Measurements from ENCODE around the gene PPP1R9A.
A peak's percentile ranks its signal among the peaks of the same experiment; 100 is the strongest.

The PPP1R9A gene

DNA sequence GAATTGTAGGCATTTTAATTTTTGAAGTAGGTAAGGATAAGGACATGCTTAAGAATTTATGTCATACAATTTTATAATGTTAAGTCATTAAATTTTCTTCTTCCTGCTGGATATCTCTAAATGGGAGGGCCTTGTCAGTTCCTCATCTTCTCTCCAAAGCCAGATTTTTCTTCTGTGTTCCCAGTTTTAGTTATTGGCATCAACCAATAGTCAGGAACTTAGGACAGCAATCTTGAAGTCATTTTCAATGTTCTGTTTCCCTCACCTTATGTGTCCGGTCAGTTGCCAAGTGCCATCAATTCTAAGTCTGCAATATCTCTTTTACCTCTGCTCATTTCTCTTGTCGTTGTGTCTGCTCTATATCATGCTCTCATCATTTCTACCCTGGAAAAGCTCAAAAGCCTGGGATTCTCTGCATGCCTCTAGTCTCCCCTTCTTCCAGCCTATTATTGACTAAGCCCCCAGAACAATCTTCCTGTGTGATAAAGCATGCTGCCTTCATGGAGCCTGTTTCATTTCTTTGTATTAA, 145.2 kb downstream of the PPP1R9A start:
- 0 out of 2 replicates have a peak overlapping the region, but pooled peaks have one; percentile 19 for H2AFZ ChIP-seq (ENCODE audit: low read length)
- no peaks in the 10 kb centered on the region for H4K20me1 ChIP-seq (ENCODE audit: insufficient read depth, low read length, poor library complexity, severe bottlenecking)
- no peaks in the 10 kb centered on the region for H3K4me1 ChIP-seq (ENCODE audit: insufficient read depth, low read length, poor library complexity, severe bottlenecking)
- no peak overlapping the region for H3K4me2 ChIP-seq (ENCODE audit: low read depth, low read length, poor library complexity, severe bottlenecking)
- H3K9me2 ChIP-seq (replicated peaks; ENCODE audit: low read depth, low read length) = no peaks in the 10 kb centered on the region
- H3K9ac ChIP-seq (ENCODE audit: low read depth, low read length, poor library complexity, severe bottlenecking) = no peak overlapping the region
- H3K79me2 ChIP-seq (ENCODE audit: insufficient read depth, low read length) = no peaks in the 10 kb centered on the region
- H3K27me3 ChIP-seq (ENCODE audit: insufficient read depth, low read length, poor library complexity, severe bottlenecking) = no peaks in the 10 kb centered on the region
- H3K9me3 ChIP-seq (ENCODE audit: insufficient read depth, low read depth, low read length) = no peaks in the 10 kb centered on the region
- H3K4me3 ChIP-seq (ENCODE audit: low read length, poor library complexity, severe bottlenecking) = no peak overlapping the region
- no peaks in the 10 kb centered on the region for H3F3A ChIP-seq (ENCODE audit: low read depth)
- no peak for TF ChIP-seq EZH2phosphoT487 (IDR thresholded peaks at IDR 0.05; ENCODE audit: borderline replicate concordance)
- TF ChIP-seq, protein P1, sequence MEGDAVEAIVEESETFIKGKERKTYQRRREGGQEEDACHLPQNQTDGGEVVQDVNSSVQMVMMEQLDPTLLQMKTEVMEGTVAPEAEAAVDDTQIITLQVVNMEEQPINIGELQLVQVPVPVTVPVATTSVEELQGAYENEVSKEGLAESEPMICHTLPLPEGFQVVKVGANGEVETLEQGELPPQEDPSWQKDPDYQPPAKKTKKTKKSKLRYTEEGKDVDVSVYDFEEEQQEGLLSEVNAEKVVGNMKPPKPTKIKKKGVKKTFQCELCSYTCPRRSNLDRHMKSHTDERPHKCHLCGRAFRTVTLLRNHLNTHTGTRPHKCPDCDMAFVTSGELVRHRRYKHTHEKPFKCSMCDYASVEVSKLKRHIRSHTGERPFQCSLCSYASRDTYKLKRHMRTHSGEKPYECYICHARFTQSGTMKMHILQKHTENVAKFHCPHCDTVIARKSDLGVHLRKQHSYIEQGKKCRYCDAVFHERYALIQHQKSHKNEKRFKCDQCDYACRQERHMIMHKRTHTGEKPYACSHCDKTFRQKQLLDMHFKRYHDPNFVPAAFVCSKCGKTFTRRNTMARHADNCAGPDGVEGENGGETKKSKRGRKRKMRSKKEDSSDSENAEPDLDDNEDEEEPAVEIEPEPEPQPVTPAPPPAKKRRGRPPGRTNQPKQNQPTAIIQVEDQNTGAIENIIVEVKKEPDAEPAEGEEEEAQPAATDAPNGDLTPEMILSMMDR (conservative IDR thresholded peaks at IDR 0.05; ENCODE audit: low read length) = no peak
- H3K36me3 ChIP-seq (ENCODE audit: insufficient read depth, low read length) = no peaks in the 10 kb centered on the region

DNA sequence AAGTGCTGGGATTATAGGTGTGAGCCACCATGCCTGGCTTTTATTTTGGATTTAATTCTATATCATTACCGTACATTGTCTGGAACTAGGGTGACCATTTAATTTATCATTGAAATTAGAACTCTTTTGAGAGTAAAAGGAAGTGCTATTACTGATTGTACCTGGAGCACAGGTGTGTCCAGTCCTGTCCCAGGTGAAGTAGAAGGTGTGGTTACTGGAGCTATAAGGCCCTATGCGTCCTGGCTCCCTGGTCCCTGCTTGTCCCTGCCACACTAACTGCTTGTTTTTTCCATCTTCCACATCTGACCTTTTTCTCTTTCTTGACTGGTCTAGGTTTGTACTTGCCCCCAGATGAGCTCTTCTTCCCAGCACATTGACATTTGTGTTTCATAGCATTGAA, 147.0 kb downstream of the PPP1R9A start:
- Histone ChIP-seq H3K9me3 (ENCODE audit: insufficient read depth, low read depth, low read length) (no peaks in the 10 kb centered on the region), H2AFZ (ENCODE audit: low read length) (no peak overlapping the region), H3K4me1 (ENCODE audit: insufficient read depth, low read length, poor library complexity, severe bottlenecking) (no peaks in the 10 kb centered on the region), H3K9me2 (replicated peaks; ENCODE audit: low read depth, low read length) (no peaks in the 10 kb centered on the region), H3K79me2 (ENCODE audit: insufficient read depth, low read length) (no peaks in the 10 kb centered on the region), H3F3A (ENCODE audit: low read depth) (no peaks in the 10 kb centered on the region), H3K4me2 (ENCODE audit: low read depth, low read length, poor library complexity, severe bottlenecking) (no peak overlapping the region), H3K27me3 (ENCODE audit: insufficient read depth, low read length, poor library complexity, severe bottlenecking) (no peaks in the 10 kb centered on the region), H3K36me3 (ENCODE audit: insufficient read depth, low read length) (no peaks in the 10 kb centered on the region), H3K4me3 (ENCODE audit: low read length, poor library complexity, severe bottlenecking) (no peak overlapping the region), H3K9ac (ENCODE audit: low read depth, low read length, poor library complexity, severe bottlenecking) (no peak overlapping the region), H4K20me1 (ENCODE audit: insufficient read depth, low read length, poor library complexity, severe bottlenecking) (no peaks in the 10 kb centered on the region)
- TF ChIP-seq, protein P1 (conservative IDR thresholded peaks at IDR 0.05; ENCODE audit: low read length) = no peak
- no peak for TF ChIP-seq EZH2phosphoT487 (IDR thresholded peaks at IDR 0.05; ENCODE audit: borderline replicate concordance)

DNA sequence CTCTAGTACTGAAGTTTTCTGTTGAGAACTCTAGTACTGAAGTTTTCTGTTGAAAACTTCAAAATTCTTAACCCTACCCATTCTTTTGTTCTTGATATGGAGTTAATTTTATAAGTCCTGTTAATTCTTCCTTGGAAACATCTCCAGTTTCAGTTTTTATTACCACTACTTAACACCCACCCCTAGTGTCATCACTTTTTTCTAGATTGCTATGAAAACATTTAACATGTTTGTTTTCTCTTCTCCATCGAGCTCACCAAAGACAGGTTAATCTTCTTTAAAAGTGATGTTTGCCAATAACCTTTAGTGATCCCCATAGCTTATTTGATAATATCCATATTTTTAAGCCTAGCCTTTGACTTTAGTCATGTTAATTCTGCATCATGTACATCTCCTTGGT, 147.9 kb downstream of the PPP1R9A start:
- H3K9me3 ChIP-seq (ENCODE audit: insufficient read depth, low read depth, low read length) = no peaks in the 10 kb centered on the region
- no peak for TF ChIP-seq EZH2phosphoT487 (IDR thresholded peaks at IDR 0.05; ENCODE audit: borderline replicate concordance)
- TF ChIP-seq, protein P1 (conservative IDR thresholded peaks at IDR 0.05; ENCODE audit: low read length) = no peak
- H3K9me2 ChIP-seq (replicated peaks; ENCODE audit: low read depth, low read length) = no peaks in the 10 kb centered on the region
- H3K36me3 ChIP-seq (ENCODE audit: insufficient read depth, low read length) = no peaks in the 10 kb centered on the region
- no peak overlapping the region for H3K9ac ChIP-seq (ENCODE audit: low read depth, low read length, poor library complexity, severe bottlenecking)
- H3K27me3 ChIP-seq (ENCODE audit: insufficient read depth, low read length, poor library complexity, severe bottlenecking) = no peaks in the 10 kb centered on the region
- H3K4me2 ChIP-seq (ENCODE audit: low read depth, low read length, poor library complexity, severe bottlenecking) = no peak overlapping the region
- no peaks in the 10 kb centered on the region for H3K79me2 ChIP-seq (ENCODE audit: insufficient read depth, low read length)
- no peaks in the 10 kb centered on the region for H3F3A ChIP-seq (ENCODE audit: low read depth)
- H2AFZ ChIP-seq (ENCODE audit: low read length) = no peak overlapping the region
- no peaks in the 10 kb centered on the region for H4K20me1 ChIP-seq (ENCODE audit: insufficient read depth, low read length, poor library complexity, severe bottlenecking)
- no peak overlapping the region for H3K4me3 ChIP-seq (ENCODE audit: low read length, poor library complexity, severe bottlenecking)
- no peaks in the 10 kb centered on the region for H3K4me1 ChIP-seq (ENCODE audit: insufficient read depth, low read length, poor library complexity, severe bottlenecking)
